ENCODE measurements around the gene ENOPH1. TPM values are rescaled to one million over a fixed set of nuclear protein-coding genes. Genes with fewer than 3 reads are reported as not detected.

The ENOPH1 gene
- total RNA-seq, 2 experiments from 2014 or later, result 35.4 to 36.1 TPM

DNA sequence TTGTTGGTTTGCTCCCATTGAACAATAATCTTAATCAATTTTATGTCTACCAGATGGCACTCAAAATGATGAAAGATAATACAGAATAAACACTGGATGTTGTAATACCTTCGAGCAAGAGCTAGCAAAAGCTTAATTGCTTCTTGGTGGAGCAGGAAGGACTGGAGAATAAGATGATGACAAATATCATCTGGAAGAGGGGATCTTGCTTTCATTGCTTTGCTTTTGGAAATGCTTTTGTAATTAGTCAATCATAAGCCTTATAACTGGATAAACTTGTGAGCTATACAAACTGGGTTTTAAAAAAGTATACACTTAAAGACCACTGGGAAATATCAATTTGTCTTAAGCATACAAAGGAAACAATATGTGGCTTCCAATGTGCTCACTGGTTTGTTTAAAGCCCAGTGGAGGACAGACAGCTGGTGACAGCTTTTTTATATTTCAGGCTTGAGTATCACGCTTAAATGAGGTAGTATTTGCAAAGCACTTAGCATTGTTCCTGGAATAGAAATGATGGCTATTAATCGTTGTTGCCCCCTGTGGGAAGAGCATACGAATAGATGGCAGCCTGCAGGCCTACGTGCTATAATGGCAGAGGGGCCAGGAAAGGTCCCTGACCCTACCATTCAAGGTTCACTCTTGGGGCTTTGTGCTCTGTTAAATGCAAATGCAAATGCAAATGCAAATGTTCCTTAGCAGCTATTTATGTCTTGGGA lies 70.2 kb downstream of the ENOPH1 start:
- H3K27me3 Mint-ChIP-seq, result no peaks in the 10 kb centered on the region
- no peak overlapping the region for H3K4me3 Mint-ChIP-seq
- POLR2A ChIA-PET, result interaction anchor here (0.5 to 0.6 kb wide), 2 partner anchors 259 to 574 kb away, joined by 3 to 4 read pairs; no protein-coding TSS in a partner anchor
- H3K4me1 Mint-ChIP-seq, result no peaks in the 10 kb centered on the region
- H3K36me3 Mint-ChIP-seq (ENCODE audit: low read depth), result no peaks in the 10 kb centered on the region
- CTCF ChIA-PET, result interaction anchor here (1.4 kb wide), 1 partner anchor 10 kb away, joined by 3 read pairs; no protein-coding TSS in a partner anchor
- H3K27ac Mint-ChIP-seq, result no peak overlapping the region
- no peaks in the 10 kb centered on the region for H3K9me3 Mint-ChIP-seq
- no peak for DNase-seq

DNA sequence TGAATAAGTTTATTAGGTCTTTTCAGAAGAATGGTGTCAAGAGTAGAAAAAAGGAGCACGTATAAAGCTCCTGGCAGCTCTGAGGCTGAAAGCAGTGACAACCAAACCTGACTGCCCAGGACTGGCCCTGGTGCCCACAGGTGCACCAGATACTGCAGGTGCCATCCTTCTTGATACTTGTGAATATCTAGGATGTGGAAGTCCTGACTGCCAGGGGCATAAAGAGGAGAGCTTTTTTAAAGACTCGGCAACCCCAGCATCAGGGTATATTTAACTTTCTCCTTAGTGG lies 70.7 kb downstream of the ENOPH1 start:
- no peaks in the 10 kb centered on the region for H3K36me3 Mint-ChIP-seq (ENCODE audit: low read depth)
- no peaks in the 10 kb centered on the region for H3K27me3 Mint-ChIP-seq
- DNase-seq, result no peak
- CTCF ChIA-PET, result interaction anchor here (1.4 kb wide), 1 partner anchor 10 kb away, joined by 3 read pairs; no protein-coding TSS in a partner anchor
- H3K27ac Mint-ChIP-seq, result no peak overlapping the region
- H3K4me1 Mint-ChIP-seq, result no peaks in the 10 kb centered on the region
- H3K9me3 Mint-ChIP-seq, result no peaks in the 10 kb centered on the region
- no peak overlapping the region for H3K4me3 Mint-ChIP-seq
- POLR2A ChIA-PET, result interaction anchor here (0.5 to 0.6 kb wide), 2 partner anchors 260 to 573 kb away, joined by 3 to 4 read pairs; no protein-coding TSS in a partner anchor

GRCh38 chr4:82508011-82508410 lies 77.6 kb downstream of the ENOPH1 start:
- ChIA-PET CTCF (no interaction called here), POLR2A (interaction anchor here (0.6 kb wide), 1 partner anchor 88 kb away, joined by 3 read pairs; no protein-coding TSS in a partner anchor)
- Mint-ChIP-seq H3K36me3 (ENCODE audit: low read depth) (no peaks in the 10 kb centered on the region), H3K9me3 (no peaks in the 10 kb centered on the region), H3K4me1 (no peaks in the 10 kb centered on the region), H3K27me3 (peaks cover 2% of the 10 kb centered on the region), H3K4me3 (no peak overlapping the region), H3K27ac (no peak overlapping the region)
- no peak for DNase-seq

DNA sequence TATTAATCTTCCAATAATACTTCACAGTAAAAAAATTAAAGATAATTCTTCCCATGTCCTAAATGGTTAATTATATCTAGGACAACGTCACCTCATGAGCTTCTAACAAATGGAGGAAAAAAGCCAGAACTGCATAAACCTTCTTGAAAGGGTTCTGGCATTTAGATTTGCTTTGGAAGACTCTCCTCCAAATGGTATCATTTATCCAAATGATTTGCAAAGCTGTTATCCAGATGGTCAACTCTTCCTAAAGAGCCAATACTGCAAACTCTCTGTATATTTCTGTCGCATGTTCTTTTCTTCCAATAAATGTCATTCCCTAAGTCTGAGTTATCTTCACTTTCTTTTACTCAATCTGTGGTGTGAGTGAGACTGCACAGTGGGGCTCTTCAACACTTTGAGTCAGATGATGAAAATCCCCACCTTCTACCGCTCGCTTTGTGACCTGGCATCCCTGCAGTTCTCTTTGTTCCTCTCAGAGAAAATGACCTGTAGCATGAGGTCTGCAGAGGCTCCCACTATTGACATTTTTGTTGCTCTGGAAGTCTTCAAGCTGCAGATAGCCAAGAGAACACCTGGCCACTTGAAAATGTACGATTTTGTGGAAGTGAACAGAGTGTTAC lies 78.5 kb downstream of the ENOPH1 start:
- H3K4me3 Mint-ChIP-seq, result no peak overlapping the region
- peaks cover 6% of the 10 kb centered on the region for H3K27me3 Mint-ChIP-seq
- ChIA-PET CTCF (no interaction called here), POLR2A (interaction anchor here (0.6 kb wide), 1 partner anchor 89 kb away, joined by 3 read pairs; no protein-coding TSS in a partner anchor)
- no peak for DNase-seq
- no peak overlapping the region for H3K27ac Mint-ChIP-seq
- H3K36me3 Mint-ChIP-seq (ENCODE audit: low read depth), result no peaks in the 10 kb centered on the region
- no peaks in the 10 kb centered on the region for H3K9me3 Mint-ChIP-seq
- H3K4me1 Mint-ChIP-seq, result no peaks in the 10 kb centered on the region

GRCh38 chr4:82510216-82510615 lies 79.8 kb downstream of the ENOPH1 start:
- Mint-ChIP-seq H3K9me3 (no peaks in the 10 kb centered on the region), H3K4me1 (no peaks in the 10 kb centered on the region), H3K4me3 (no peak overlapping the region), H3K27me3 (peaks cover 6% of the 10 kb centered on the region), H3K36me3 (ENCODE audit: low read depth) (no peaks in the 10 kb centered on the region), H3K27ac (no peak overlapping the region)
- no peak for DNase-seq
- ChIA-PET POLR2A (no interaction called here), CTCF (no interaction called here)

Other genes with a start within 250 kb of the ENOPH1 start
- 100 to 1,000 TPM; 355 to 366 TPM for gene HNRNPD, start 56.6 kb upstream of the ENOPH1 start, total RNA-seq
- 100 to 1,000 TPM; 291 to 295 TPM for gene HNRNPDL, start 128 bp upstream of the ENOPH1 start, total RNA-seq
- not detected for gene TMEM150C, start 131.4 kb downstream of the ENOPH1 start, total RNA-seq